GM21528 (cell line): ENCODE results near the gene STC2.

Experiments used
- ATAC-seq: cut with Tn5 transposase; IDR thresholded peaks from one replicate; pipeline ENCODE4 v1.9.1; 2021; ENCODE audit warnings: mild to moderate bottlenecking, moderate library complexity; ENCODE audit not compliant: unreplicated experiment, low FRiP score

The STC2 gene

DNA sequence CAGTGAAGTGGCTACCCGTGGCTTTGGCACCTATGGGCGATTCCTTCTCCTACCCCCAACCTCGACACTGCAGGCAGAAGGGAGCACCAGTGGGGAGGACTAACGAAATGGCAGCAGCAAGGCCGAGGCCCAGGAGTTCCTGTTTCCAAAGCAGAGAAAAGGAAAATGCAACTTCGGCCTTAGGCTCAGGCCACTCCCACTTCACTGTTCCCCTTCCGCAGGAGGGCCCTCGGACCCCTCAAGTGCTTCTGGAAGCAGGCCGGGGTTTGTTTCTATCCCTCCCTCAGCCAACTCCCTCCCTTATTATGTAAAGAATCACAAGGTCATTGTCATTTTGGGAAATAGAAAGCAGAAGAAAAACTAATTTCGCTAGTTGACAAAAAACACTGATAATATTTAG is 56.8 kb downstream of the STC2 start:
- ATAC-seq, result no peak

DNA sequence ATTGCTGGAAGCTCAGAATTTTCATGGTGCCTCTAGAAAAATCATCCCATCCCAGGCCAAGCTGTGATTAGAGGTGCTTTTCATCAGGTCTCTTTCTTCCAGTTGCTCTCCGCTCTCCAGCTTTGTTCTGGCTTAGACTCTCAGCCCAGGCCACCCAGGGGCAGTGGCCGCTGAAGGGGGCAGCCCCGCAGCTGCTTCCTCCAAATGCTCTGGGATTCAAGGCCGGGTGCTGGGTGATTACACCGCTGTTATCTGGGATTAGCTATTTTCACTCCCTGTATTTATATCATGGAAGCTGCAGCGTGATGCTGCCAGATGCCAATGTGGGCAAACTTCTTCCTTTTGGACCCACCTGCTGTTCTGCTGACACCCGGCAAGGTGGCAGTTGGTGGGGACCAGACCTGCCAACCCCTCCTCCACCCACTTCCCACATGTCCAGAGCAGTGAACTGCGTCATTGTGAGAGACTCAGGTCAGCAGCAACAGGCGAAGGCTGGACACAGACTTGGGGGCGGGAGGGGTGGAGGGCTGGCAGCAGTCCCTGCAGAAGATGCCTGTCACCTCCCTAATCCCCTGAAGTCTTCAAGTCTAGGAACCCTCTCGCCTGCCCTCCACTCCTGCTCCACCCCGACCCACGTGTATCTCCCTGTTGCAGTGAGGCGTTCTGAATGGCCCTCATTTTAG is 59.3 kb downstream of the STC2 start:
- no peak for ATAC-seq

DNA sequence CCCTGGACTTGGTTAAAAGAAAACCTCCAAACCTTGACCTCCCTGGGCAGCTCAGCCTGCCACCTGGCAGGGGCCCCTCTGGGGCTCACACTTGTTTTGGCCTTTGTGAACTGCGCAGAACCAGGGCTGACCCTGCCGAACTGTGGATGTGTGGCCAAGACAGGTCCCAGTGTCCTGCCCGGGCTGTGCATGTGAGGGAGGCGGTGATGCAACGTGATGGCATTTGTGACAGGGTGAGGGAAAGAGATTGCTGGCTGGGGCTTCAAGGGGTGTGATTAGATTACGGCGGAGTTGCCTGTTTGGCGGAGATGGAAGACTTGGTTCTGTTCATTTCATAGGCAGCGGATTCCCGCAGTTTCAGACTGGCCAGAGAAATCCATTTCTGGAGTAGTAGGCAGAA is 62.8 kb downstream of the STC2 start:
- ATAC-seq, result no peak
